H4 (cell line): Measurements from ENCODE around the gene CASTOR1. TPM values are rescaled to one million over a fixed set of nuclear protein-coding genes. Genes with fewer than 3 reads are reported as not detected.

Experiments used
- DNase-seq: peaks from one replicate; pipeline ENCODE4 v3.0.0-alpha.2; 2015; ENCODE audit warnings: low spot score
- total RNA-seq: library from RNA; depleted of rRNA; stranded (reverse); fragments of >200 nt; shearing (Covaris generic); gene quantifications from 2 replicates; pipeline ENCODE4 v1.2.3, GENCODE V29; 2014

The CASTOR1 gene
- total RNA-seq, 1 experiment from 2014 or later = 6.6 TPM

DNA sequence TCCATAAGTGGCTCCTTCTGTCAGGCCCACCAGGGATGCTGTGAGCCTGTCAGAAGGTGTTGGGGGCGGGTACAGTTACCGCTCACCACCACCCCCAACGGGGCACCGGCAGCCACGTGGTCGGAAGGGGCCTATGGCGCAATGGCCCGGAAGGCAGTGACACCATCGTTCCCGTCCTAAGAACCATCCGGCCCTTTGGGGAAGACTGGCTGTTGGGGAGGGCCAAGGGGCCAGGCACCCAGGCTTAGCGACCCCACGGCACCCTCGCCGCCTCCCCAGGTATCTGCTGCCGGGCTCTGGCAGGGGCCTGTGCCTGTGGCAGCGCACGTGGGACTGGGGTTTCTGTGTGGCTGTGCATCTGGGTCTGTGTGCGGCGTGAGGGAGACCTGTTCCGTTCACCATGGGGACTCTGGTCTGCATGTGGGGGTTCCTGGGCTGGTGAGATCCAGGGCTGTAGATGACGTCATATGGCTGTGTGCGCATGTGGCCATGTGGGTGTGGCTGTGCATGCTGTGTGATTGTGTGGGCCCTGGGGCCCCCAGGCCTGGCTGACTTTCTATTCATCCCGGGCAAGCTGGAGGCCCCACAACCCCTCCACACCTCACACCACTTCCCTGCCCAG, 23.4 kb downstream of the CASTOR1 start:
- no peak for DNase-seq

DNA sequence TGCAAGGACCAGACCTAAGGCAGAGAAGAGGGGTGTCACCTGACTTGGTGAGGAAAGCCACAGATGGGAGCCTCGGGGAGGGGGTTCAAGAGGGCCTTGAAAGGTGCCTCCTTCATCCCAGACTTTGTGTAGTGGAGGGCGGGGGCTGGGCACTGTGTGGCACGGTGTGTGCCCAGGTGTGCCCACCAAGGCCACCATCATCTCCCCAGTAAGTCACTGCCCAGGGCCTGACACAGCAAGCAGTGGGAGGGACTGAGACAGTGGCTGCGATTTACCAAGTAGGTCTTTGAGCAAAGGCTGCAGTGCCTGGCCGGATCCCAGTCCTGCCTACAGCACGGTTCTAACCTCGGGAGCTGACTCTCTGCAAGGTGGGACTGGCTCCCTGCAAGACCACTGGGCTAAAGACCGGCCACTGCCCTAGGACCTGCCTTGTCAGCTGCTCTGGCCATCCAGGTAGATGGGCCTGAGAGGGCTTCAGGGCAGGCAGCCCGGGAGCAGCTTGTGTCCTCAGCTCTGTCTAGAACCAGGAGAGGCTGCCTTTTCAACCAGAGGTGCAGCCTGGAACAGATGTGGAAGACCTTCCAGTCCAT, 24.1 kb downstream of the CASTOR1 start:
- DNase-seq = no peak

DNA sequence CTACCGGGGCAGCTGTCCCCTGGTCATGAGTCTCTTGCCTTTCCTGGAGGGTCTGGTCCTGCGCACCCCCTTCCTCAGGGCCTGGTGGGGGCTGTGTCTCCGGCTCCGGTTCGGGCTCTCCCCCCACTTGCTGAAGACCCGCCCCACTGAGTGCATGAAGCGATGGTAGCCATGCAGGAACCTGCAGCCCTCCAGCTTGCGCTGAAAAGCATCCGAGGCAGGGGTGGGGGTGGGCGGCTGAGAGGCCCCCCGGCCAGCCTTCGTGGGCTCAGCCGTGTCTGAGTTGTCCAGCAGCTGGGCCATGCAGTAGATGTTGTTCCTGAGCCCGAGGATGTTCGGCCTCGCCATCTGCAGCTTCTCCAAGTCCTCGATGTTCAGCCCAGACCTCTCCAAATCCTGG, 25.4 kb downstream of the CASTOR1 start:
- no peak for DNase-seq

DNA sequence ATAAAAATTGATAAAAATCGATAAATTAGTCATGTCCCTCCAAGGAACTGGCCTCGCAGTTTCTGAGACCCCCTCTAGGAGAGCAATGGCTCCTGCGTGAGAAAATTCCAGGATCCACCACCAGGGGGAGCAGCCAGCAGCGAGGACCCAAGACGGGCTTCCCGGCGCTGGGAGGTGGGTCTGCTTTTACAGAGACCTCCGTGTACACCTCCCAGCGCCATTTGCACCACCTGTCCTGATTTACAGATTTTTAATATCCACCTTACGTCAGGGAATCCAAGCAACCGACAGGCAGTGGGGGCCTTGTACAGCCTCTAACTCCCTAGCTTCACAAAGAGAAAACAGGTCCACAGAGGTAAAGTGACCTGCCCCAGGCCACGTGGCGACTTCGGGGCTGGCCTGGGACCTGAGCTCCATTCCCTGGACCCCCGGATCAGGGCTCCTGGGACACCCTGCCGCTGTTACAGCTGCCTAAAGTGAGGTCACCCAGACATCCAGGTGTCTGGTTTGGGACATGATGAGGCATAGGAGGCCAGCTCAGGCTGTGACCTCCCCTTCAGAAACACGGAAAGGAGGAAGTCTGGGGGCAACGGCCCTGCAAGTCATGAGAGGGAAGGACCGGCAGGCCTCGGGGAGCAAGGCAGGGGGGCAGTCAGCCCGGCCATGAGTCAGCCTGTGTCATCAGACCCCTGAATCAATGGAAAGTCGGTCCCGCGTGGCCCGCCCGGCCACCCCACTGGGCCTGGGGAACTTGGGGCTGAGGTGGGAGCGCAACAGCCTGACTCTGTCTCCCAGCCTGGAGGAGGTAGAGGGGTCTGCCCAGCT, 26.2 kb downstream of the CASTOR1 start:
- no peak for DNase-seq

DNA sequence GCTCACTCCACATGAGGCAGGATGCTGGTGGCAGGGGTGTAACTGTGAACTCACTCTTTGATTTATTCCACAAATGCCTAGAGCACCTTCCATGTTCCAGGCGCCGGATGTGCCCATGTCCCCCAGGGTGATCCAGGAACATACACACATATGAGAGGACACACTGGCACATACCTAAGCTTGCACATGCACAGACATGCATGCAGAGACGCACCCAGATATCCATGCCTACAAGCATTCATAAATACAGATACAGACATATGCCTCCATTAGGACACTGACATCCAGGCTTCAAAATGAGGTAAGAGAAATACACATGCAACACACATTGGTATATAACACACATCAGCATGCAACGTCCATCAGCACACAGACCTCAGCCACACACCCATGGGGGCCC, 27.2 kb downstream of the CASTOR1 start:
- DNase-seq = no peak

DNA sequence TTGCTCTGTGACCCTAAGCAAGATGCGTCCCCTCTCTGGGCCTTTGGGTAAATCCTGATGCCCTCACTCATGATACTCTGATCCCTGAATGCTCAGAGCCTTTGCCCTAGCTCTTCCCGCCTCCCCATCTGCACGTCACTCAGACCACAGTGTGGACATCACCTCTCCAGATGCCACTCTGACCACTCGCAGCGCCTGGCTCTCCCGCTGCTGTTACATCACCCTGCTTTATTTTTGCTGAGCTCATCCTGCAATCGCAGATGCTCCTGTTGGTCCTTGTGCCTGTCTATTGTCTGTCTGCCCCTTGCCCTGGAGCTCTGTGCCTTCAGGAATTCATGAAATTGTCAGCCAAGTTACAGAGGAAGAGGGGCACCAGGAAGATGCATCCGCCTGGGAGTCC, 28.2 kb downstream of the CASTOR1 start:
- no peak for DNase-seq

DNA sequence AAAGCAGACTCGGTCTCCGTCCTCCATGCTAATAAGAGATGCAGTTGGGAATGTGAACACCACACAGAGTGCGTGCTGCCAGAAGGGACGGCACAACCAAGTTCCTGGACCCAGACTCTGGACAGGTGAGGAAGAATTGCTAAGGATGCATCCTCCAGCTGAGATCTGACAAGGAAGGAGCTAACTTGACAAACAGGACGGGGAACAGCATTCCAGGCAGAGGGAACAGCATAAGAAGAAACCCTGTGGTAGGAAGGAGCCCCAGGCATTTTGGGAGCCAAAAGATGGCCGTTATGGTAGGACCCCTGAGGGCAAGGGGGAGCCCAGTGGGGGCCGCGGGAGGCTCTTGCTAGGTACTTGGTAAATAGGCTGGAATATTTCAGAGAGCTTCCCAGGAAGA, 28.6 kb downstream of the CASTOR1 start:
- no peak for DNase-seq

DNA sequence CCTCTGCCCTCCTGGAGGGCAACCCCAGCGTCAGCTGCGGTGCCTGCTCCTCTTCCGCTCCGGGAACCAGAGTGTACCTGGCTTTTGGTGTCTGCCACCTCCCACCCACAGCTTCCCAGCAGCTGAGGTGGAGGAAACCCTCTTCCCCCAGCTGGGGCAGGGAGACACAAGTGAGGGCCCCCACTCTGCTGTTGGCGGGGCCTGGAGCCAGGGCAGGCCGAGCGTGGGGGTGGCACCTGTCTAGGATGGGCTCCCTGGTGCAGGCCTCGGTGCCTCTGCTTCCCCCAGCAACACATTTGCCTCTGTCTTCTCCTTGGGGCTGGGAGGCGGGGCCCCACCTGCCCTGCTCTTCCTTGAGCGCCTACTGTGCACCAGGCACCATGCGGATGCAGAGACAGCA, 29.0 kb downstream of the CASTOR1 start:
- no peak for DNase-seq

DNA sequence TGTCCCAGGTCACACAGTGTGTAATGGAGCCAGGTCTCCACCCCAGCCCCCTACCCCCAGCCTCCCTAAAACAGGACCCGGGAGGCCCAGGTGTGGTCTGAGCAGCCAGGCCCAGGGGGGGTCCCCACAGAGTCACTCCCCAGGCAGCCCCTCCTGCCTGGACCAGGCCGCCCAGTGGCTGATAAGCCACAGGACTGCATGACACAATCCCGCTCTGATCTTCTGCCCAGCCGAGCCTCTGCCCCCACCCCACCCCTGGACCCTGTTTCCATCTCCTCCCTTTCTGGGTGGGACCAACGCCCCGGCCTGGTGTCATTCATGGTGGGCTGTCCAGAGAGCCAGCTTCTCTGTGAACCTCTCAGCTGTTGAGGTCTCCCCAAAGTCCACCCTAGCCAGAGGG, 35.0 kb downstream of the CASTOR1 start:
- no peak for DNase-seq

DNA sequence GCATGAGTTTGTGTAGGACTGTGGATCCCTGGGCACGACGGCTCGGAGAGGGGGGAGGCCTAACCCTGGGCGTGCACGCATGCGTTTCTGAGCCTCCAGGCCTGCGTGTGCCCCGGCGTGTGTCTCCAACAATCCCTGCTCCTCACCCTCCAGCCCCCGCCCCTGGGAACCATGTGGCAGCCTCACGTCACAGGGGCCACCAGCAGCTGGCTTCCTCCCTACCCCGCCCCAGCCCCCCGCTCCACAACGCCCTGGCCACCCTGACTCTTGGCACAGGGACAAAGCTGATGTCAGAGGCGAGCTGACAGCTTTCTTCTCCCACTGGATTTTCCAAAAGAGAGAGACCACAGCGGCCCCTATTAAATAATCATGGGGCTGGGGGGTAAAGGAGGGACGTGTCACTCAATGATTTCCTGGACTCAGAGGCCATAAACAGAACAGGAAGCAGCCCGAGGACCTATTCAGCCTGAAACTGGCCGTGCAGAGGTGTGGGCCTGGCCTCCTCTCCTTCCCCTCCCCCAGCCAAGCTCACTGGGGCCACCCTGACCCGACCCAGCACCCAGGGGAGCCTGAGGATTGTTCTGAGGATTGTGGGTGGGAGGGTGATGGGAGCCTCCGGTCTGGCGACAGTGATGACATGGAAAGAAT, 36.0 kb downstream of the CASTOR1 start:
- DNase-seq = peak; percentile 88

DNA sequence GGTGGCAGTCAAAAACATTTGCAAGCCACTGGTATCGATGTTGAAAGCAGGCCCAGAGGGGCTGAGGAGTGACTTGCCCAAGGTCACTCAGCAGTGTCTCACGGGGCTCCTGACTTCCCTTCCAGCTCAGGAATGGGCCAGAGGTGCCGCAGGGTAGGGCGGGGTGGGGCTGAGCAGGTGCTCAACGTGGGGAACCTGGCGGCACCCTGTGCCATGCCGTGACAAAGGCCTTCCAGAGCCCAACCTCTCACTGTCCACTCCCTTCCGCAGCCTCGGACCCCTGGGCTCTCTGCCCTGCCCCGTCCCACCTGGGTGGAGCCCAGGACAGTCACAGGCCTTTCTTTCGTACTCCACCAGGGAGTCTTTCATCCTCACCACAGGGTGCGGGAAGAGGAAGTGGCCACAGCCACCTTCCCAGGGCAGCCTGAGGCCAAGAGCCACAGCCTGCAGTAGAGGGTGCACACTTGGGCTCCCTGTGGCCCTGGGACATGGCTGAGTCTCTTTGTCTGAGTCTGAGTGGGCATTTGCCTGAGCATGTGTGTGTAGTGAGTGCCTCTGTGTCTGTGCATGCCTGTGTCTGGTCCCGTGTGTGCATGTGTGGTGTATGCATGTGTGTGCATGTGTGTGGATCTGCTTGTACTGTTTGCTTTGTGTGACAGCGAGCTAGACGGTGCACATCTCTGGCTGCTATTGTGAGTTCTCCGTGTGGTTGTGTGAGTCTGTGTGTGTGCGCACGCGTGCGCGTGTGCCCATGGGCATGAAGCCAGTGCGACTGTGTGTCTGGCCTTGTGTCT, 36.7 kb downstream of the CASTOR1 start:
- no peak for DNase-seq

DNA sequence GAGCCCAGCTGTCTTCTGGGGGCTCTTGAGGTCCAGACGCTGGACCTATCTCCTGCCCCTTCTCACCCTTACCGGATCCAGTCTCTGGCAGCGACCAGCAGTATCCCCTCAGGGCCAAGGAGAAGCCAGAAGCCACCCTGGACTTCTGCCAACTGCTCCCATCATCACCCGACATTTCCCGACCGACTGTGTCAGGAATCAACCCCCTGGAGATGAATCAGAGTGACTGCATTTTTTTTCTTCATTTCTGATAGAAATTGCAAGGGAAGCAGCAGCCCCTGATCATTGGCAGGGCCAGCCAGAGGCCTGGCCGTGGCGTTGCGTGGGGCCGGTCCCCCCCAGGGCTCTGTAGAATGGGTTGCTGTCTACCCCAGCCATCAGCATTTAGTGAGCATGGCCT, 37.6 kb downstream of the CASTOR1 start:
- DNase-seq = peak; percentile 41

DNA sequence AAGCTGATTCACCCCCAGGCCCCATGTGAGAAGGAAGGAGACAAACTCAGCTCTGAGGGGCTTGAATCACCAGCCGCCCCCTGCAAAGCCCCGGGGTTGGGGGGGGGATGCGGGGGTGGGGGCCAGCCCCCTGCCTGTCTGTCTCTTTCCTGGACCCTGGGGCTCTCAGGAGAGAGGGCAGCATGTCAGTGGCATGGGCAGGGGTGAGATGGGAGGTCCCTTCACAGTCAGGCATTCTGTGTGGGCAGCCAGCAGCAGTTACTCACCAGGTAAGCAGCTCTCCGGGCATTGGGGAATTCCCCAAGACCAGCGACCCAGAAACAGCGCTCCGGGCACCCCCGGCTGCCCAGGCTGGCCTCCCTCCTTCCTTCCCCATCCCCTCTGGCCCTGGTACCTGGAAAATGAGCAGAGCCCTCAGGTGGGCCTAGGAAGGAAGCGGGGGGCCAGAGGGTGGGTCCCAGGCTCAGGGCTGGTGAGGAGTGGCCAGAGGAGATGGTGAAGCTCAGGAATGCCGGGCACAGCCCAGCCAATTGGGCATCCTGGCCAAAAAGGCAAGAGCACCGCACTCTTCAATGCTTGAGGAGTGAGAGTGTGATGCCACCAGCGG, 38.5 kb downstream of the CASTOR1 start:
- peak; percentile 41 for DNase-seq

DNA sequence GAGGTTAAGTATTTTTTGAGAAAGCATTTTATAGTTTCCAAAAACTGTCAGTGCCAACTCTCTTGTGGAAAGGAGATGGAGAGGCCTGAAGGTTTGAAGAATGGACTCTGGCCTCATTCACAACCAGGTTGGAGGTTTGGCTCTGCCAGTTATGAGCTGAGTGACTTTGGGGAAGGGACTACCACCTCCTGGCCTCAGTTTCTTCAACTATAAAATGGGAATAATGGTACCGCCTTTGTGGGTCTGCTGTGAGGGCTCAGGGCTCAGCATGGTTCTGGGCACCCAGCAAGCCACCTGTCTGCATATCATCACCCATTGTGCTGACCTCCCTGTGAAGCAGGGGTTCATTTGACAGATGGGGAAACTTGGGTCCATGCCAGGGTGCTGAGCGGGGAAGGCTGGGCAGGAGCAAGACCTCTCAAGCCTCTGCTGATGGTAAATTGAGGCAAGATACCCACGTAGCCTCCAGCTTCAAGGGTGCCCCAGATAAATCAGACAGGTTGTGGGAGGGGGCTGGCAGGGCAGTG, 39.2 kb downstream of the CASTOR1 start:
- no peak for DNase-seq

DNA sequence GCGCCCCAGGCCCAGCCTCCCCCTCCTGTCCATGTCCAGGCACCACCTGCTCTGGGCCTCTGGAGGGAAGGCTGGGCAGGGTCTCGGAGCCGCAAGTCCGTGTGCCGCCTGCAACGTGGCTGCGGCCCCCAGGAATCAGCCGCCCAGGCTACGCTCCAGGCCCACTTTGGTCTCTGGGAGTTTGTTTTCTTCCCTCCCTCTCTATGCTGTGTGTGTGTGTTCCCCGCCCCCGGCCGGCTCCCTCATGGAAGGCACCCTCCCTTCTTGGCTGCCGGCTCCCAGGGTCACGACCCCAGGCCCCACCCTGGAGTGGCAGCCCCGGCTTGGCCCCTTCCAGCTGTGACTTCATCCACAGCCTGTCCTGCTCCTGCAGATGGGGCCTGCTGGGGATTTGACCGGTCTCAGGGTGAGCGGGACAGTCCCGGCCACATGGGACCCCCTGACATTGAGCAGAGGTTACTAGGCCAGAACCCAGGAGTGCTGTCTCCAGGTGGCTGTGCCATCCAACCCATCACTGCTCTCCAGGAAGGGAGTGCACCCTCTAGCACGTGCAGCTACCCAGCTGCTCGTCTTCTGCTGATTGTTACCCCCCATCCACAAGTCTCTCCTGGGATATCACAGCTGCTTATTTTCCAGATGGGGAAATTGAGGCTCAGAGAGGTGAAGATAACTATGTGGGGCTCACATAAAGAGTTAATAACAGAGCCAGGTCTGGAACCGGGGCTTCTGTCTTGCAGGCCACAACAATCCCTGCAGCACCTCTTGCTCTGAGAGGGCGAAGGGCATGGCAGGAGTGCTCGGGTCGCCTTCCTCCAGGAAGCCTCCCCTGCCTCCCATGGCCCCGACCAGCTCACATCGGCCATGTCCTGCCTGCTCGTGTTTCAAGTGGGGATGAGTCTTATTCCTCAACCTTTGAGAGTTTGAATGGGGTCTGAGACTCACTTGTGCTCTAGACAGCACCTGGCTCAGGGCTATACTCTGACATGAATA, 40.0 kb downstream of the CASTOR1 start:
- no peak for DNase-seq

DNA sequence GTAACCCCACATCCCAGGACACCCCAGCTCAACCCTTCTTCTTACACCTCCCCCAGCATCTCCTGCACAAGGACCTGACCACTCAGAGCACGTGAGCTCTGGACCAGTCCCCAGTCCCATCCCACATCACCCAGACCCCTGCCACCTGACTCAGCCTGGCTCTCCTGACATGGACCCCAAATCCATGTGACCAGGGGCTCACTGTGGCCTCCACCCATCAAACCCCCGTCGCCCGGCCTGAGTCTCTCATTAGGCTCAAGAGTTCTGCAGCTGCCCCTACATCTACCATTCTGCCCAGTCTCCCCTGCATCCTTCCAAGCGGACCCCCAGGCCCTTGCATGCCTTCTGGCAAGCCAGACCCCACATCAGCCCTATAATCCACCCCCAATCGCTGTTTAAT, 40.8 kb downstream of the CASTOR1 start:
- no peak for DNase-seq

DNA sequence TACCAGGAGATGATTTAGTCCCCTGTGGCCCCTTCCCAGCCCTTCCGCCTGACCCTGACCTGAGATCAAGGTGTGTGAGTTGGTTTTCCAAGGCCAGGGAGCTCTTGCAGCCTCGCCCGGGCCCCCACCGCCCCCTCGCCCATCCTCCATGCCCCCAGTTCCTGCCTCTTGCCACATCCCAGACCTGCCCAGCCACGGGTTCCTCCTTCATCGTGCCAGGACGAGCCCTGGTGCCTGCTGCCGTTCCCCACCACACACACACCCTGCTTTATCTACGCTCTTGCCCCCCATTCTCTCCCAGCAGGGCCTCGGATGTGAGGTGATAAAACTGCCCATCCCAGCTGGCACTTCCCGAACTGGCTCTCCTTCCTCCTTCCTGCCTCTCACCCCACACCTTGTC, 41.3 kb downstream of the CASTOR1 start:
- DNase-seq = no peak

DNA sequence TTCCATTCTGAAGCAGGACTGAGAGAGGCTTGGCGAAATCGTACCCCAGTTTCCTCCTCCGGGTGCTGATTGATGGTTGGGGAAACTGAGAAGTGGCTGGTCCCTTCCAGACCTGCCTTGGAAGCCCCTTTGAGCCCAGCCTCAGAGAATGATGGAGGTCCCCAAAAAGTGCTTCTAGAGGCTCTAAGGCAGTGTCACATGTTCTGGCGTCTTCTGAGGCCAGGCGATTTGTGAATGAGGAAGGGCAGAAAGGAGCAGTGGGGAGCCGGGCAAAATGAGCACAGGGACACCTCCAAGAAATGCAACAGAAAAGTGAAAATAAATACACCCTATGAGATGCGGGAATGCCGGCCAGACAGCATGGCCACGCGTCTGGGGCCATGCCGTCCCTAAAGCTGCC, 41.7 kb downstream of the CASTOR1 start:
- DNase-seq = no peak

DNA sequence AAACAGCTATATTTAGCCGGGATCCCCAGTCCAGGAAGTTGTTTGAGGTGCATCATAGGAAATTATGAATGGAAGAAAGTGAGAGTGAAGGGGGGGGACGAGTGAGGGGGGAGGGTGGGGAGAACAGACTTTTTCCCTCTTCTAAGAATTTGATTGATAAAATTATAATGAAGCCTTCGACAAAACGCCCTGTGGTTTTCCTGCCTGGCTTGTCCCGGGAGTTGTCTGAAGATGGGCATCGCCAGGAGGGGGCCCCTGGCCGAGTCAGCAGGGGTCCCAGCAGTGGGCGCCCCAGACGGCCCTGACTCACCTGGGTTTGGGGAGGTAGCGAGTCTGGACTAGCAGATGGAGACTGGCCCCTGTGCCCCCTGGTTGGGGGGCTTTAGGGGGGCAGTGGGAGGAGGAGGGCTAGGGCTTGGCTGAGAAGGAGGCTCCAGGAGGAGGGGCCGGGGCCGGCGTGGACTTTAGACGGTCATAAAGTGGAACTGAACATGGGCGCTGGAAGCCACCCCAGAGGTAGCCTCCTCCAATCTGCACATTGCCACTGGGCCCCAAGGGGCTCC, 42.4 kb downstream of the CASTOR1 start:
- DNase-seq = no peak
